ENCODE data around the gene PIGN.
"Not testable (repeated sequence)": the region's sequence is repeated elsewhere in the genome, so short reads cannot be mapped to it uniquely, and the experiment has no call there.

Gene PIGN

GRCh38 chr18:62048279-62048678, 138.6 kb downstream of the PIGN start:
- no peak for FAIRE-seq

- no peak for FAIRE-seq
These were observed 141.5 kb downstream of the PIGN start for GRCh38 chr18:62045316-62045715.

DNA sequence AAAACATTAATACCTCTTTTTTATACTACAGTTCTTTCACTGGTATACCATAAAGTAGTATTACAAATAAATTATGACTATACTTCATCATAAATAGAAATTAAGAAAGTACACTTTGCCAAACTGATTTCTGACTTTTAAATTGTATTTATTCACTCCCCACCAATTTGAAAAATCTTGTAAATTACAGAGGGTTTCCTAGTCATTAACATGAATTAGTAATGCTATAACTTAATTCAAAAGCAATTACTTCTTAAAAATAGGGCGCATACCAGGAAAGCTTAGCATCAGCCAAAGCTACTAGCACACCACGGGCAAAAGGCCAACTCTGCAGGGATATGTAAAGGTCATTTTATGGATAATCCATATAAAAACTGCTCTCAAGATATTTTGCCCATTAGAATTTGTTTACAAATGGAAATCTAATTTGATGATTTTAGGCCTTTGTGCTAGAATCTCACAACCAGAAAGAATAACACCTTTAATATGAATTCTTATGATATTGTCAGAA, 142.3 kb downstream of the PIGN start:
- no peak for FAIRE-seq

DNA sequence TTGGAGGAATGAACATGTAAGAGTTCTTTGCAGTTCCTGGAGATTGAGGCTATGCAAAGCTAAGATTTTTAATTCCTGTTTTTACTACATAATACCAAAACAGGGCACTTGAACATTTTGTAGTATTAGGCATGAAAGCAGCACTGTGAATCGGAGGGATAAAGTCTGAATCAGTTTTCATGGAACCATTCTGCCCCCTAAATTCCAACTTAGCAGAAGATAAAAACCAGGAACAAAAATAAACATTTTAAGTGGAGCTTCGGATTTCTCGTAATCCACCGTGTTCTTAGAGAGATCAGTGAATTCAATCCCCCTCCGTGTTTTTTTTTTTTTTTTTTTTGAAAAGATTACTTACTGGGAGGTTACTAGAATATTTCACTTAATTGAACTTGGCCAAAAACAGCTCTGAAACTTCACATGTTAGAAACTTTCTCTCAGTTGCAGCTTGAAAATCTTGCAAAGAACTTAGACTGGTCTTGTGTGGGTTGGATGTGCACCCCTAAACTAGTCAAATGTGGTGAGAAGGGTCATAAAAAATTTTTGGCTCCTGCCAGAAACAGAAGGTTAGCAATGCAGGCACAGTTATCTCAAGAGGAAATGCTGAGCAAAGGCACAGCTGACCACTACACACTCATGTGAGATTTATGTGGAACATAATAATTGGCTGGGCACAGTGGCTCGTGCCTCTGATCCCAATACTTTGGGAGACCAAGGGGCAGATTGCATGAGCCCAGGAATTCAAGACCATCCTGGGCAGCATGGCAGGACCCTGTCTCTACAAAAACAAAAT, 148.7 kb downstream of the PIGN start:
- no peak for FAIRE-seq

GRCh38 chr18:62037012-62037742, 149.7 kb downstream of the PIGN start:
- FAIRE-seq: no peak

DNA sequence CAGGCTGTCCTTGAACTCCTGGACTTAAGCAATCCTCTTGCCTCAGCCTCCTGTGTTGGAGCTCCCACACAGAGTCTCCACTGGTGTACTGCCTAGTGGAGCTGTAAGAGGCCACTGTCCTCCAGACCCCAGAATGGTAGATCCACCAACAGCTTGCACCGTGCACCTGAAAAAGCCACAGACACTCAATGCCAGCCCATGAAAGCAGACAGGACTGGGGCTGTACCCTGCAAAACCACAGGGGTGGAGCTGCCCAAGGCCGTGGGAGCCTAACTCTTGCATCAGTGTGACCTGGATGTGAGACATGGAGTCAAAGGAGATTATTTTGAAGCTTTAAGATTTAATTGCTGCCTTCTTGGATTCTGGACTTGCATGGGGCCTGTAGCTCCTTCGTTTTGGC, 152.6 kb downstream of the PIGN start:
- FAIRE-seq: not testable (repeated sequence)

DNA sequence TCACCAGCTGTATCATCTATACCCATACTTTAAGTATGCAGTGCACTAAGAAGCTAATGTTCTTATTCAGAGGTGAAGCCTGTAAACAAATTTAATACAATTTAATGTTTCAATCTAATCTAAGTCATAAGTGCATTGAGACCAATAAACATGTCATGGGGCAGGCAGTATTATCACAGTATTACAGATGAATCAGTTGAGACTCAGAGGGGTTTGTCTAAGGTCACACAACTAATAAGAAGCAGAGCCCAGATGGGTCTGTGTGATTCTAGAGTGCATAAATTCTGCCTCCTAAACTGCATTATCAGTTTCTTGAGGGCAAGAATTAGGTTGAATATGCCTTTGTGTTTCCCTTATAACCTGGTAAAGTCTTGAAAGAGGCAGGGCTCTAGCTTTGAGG, 153.1 kb downstream of the PIGN start:
- FAIRE-seq: no peak

DNA sequence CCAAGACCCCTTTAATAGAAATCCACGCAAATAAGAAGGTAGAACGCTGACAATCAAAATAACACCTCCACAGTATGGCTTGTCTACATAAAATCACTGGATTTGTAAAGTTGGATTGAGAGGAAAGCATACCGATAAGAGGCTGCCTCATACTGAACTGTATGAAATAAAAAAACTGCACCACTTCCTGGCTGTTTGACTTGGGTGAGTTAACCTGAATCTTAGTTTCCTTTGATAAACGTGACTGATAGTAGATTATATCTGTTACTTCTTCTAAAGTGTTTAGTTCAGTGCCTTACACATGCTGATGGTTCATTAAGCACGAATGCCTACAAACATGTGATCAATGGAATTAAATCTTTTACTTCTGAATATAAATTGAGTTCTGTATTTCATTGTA, 153.6 kb downstream of the PIGN start:
- no peak for FAIRE-seq

DNA sequence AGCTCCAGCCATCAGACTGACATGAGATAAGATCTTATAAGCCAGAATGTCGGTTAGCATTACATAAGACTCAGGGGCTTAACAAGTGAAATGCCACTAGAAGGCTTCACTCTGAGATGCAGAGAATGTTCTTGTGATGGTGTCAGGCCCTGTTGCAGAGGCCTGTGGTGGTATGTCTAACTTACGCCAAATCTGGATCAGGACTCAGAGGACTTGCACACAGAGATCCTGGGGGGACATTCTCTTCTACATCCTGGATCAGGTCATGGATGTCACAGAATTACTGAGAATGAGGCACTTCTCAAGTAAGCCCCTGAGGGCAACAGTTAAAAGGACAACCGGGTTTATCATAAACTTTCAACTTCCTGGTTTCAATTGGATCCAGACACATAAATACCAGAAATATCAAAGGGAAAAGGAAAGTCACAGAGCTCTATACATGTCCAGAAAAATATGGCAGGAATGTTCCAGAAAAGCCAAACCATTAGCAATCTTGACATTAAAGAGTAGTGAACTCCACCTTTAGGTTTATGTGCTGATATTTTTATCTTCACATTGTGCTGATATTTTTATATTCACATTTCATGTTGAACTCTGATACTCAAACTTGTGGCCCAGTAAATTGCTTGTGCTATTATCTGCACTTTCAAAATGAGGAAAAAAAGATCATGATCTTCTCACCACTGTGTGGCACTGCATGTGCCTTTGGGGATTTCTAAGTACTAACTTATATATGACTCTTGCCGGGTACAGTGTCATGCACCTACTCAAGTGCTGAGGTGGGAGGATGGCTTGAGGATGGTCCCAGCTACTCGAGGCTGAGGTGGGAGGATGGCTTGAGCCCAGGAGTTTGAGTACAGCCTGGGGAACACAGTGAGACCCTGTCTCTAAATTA, 156.5 kb downstream of the PIGN start:
- FAIRE-seq: no peak

DNA sequence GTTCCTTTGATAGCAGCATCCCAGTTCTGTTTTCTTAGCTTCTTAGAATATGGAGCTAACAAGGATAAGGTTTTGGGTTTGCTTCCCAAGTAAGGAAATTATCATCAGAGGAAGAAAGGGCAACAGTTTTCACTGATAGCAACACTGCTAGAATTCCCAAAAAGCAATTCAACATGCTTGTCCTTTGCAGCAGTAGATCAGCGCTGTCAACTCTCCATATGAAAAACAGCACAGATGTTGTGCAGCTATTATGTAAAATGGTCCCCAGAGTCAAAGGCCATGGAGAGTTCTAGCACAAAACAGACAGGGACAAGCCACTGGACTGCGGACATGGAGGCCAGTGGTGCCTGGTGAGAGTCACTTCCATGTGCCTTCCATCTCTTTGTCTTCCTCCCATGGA, 158.1 kb downstream of the PIGN start:
- no peak for FAIRE-seq

- no peak for FAIRE-seq
These were observed 158.8 kb downstream of the PIGN start for GRCh38 chr18:62027914-62028520.

- FAIRE-seq: no peak
These were observed 160.3 kb downstream of the PIGN start for GRCh38 chr18:62026586-62026985.

- no peak for FAIRE-seq
These were observed 161.9 kb downstream of the PIGN start for GRCh38 chr18:62024983-62025382.

DNA sequence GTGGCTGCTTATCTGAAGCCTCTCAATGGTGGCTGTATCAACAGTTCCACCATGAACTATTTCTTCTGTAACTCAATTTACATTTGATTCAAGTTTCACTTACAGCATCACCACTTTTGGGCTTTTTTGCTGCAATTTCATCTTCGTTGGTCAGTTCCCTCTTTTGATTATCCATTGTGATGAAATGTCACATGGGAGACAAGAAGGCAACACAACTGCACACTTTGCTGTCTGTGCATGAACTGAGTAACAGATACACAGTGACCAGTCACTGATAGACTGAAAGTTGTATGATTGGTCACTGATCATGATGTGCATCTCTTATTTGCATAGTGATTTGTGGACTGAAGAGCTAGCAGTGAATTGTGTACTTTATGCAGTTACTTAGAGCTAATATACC, 163.3 kb downstream of the PIGN start:
- FAIRE-seq: no peak

DNA sequence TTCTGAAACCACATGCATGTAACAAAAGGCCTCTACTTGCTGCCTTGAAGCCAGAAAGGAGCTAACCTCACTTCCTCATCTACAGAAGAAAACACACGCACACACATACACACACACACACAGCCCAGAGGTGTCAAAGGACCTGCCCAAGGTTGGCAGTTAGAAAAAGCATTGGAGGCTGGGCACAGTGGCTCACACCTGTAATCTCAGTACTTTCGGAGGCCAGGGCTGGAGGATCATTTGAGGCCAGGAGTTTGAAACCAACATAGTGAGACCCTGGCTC, 168.2 kb downstream of the PIGN start:
- no peak for FAIRE-seq

GRCh38 chr18:62018034-62018758, 168.7 kb downstream of the PIGN start:
- no peak for FAIRE-seq

- FAIRE-seq: no peak
These were observed 169.2 kb downstream of the PIGN start for GRCh38 chr18:62017618-62018017.

GRCh38 chr18:62011416-62011815, 175.4 kb downstream of the PIGN start:
- FAIRE-seq: no peak

- FAIRE-seq: no peak
These were observed 177.3 kb downstream of the PIGN start for GRCh38 chr18:62009521-62009920.

GRCh38 chr18:62001396-62001795, 185.5 kb downstream of the PIGN start:
- no peak for FAIRE-seq

DNA sequence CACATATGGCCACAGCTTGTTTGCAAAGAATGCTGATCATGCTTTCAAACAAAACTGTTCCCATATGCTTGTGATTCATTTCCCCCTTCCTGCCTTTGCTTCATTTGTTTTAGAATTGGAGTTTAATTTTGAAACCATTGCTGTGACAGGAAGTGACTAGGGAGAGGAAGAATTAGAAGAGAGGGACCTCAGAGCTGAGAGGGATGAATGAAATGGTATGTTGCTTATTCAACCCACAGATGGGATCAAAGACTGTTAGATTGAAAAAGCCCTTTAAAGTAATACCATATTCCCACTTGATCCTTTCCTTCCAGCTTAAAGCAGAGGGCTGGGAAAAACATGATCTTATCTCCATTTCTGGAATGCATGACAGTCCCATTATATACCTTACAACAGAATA, 187.9 kb downstream of the PIGN start:
- no peak for FAIRE-seq

DNA sequence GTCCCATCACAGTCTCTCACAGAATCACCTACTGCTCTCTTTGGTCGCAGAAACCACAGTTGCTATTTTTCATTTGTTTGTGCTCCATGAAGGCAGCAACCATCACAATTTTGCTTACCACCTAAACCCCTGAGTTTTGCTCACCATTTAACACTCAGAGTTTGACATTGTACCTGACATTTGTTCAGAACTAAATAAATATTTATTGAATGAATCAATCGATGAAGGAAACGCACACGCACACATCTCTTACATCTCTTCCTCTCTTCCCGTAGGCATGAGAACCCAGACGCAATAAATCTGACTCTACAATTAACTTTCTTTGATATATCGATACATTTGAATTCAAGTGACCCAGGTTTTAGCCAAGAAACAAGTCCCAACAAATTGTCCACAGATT, 188.5 kb downstream of the PIGN start:
- FAIRE-seq: no peak
